K562 (cell line): Measurements from ENCODE around the gene ARID3B. TPM values are rescaled to one million over a fixed set of nuclear protein-coding genes. Genes with fewer than 3 reads are reported as not detected.
A peak's percentile ranks its signal among the peaks of the same experiment; 100 is the strongest.

Source experiments
- BMI1 ChIP-seq: fragments of 150-350 bp; IDR thresholded peaks from 2 replicates; pipeline ENCODE4 v1.6.1; 2014; ENCODE audit warnings: low read length
- CCNT2 ChIP-seq: IDR thresholded peaks from 2 replicates; pipeline ENCODE4 v1.6.1; 2011; ENCODE audit warnings: borderline replicate concordance, low read depth, mild to moderate bottlenecking, moderate library complexity, mixed read lengths, low read length; ENCODE audit not compliant: insufficient read length; ENCODE audit errors: extremely low read depth
- EWSR1 ChIP-seq: fragments of 450-650 bp; IDR thresholded peaks from 2 replicates; pipeline ENCODE4 v1.6.1; 2018; ENCODE audit warnings: borderline replicate concordance, mild to moderate bottlenecking, low read depth, moderate library complexity; ENCODE audit not compliant: partially characterized antibody
- ILF3 ChIP-seq: fragments of 450-650 bp; IDR thresholded peaks from 2 replicates; pipeline ENCODE4 v1.6.1; 2018; ENCODE audit warnings: antibody characterized with exemption, mild to moderate bottlenecking, moderate library complexity, borderline replicate concordance
- IRF1 ChIP-seq: sonication (generic); formaldehyde crosslinking; IDR thresholded peaks from 2 replicates; pipeline ENCODE4 v1.8.0; 2022; ENCODE audit warnings: missing genetic modification reagents, mild to moderate bottlenecking, borderline replicate concordance
- MYBL2 ChIP-seq, 2 experiments: fragments of 450-650 bp in 1 of 2; sonication (generic) in 1 of 2; formaldehyde crosslinking in 1 of 2; IDR thresholded peaks; 2 replicates each; pipeline versions ENCODE4 v1.6.1 to v1.8.1; 2017 to 2022; ENCODE audit warnings: borderline replicate concordance in 1 of 2, inconsistent platforms in 1 of 2, low read depth in 1 of 2, mild to moderate bottlenecking in 1 of 2, missing genetic modification reagents in 1 of 2, moderate library complexity in 1 of 2
- PATZ1 ChIP-seq: fragments of 250-450 bp; sonication (Bioruptor Pico); IDR thresholded peaks from 2 replicates; pipeline ENCODE4 v1.5.0; 2020; ENCODE audit warnings: mild to moderate bottlenecking, borderline replicate concordance
- PHF20 ChIP-seq: fragments of 450-650 bp; IDR thresholded peaks from 2 replicates; pipeline ENCODE4 v1.6.1; 2018; ENCODE audit not compliant: partially characterized antibody
- RUNX1 ChIP-seq: sonication (generic); IDR thresholded peaks from 2 replicates; pipeline ENCODE4 v1.6.1; 2016; ENCODE audit warnings: antibody characterized with exemption, low read depth
- SLC30A9 ChIP-seq: fragments of 250-450 bp; sonication (Bioruptor Pico); IDR thresholded peaks from 2 replicates; pipeline ENCODE4 v1.8.0; 2022; ENCODE audit warnings: mild to moderate bottlenecking, moderate library complexity
- SMARCA4 ChIP-seq: fragments of 450-650 bp; IDR thresholded peaks from 2 replicates; pipeline ENCODE4 v1.6.1; 2016
- TSC22D4 ChIP-seq: fragments of 450-650 bp; IDR thresholded peaks from 2 replicates; pipeline ENCODE4 v1.6.1; 2016; ENCODE audit warnings: missing genetic modification characterization, missing biosample characterization, control low read depth
- ZBTB40 ChIP-seq, 2 experiments: fragments of 450-650 bp in 1 of 2; sonication (generic) in 1 of 2; formaldehyde crosslinking in 1 of 2; IDR thresholded peaks; 2 replicates each; pipeline versions ENCODE4 v1.7.1 to v1.9.0; 2016 to 2022; ENCODE audit warnings: inconsistent platforms in 1 of 2, mild to moderate bottlenecking in 1 of 2, missing genetic modification reagents in 1 of 2
- ZEB2 ChIP-seq: fragments of 450-650 bp; IDR thresholded peaks from 2 replicates; pipeline ENCODE4 v1.6.1; 2016
- ZNF507 ChIP-seq: conservative IDR thresholded peaks from 2 replicates; pipeline ENCODE4 v1.6.1; 2017; ENCODE audit warnings: missing genetic modification characterization, missing compliant biosample characterization
- polyA plus RNA-seq, 8 experiments: library from polyadenylated mRNA; depleted of rRNA in 4 of 8; stranded (reverse) in 5 of 8; unstranded in 3 of 8; fragments of >200 nt; fragmentation: Nextera tagmentation in 2 of 8; fragmentation: Illumina TruSeq in 1 of 8; extraction: Ambion mirVana in 2 of 8; extraction: Trizol in 1 of 8; gene quantifications; 2 replicates each; pipeline versions ENCODE4 v1.2.1 to v1.2.3, GENCODE V29; 2011 to 2014; ENCODE audit warnings: inconsistent platforms in 1 of 8, missing spikeins in 1 of 8
- total RNA-seq, 7 experiments: library from RNA; depleted of rRNA in 6 of 7; stranded (reverse); fragments of >200 nt in 6 of 7; fragmentation: Illumina TruSeq in 2 of 7; extraction: Trizol in 2 of 7; gene quantifications; 2 replicates each; pipeline versions ENCODE4 v1.2.1 to v1.2.3, GENCODE V29; 2011 to 2021; ENCODE audit warnings: low replicate concordance in 1 of 7

The ARID3B gene
- total and polyA plus RNA-seq, 9 of the 15 experiments (the other 6 are each of a cell fraction or from before 2014, with no cell fraction given) = 0.32 to 15.1 (median 7.1) TPM

- TF ChIP-seq CCNT2 (no peak), MYBL2 (IDR thresholded peaks at IDR 0.05; ENCODE audit: low read depth) (no peak), MYBL2 (CRISPR knock-in tag; IDR thresholded peaks at IDR 0.05; ENCODE audit: borderline replicate concordance) (no peak), PATZ1 (CRISPR knock-in tag) (no peak), SLC30A9 (no peak), SMARCA4 (peak; percentile 76), IRF1 (CRISPR knock-in tag) (no peak), ILF3 (no peak), ZBTB40 (IDR thresholded peaks at IDR 0.05) (peak; percentile 57; the same call in 1 of the 2 replicates), ZBTB40 (CRISPR knock-in tag; IDR thresholded peaks at IDR 0.05) (no peak), TSC22D4 (tag) (no peak), ZNF507 (tag) (no peak), ZEB2 (0 out of 2 replicates have a peak, but pooled peaks have one; percentile 37), BMI1 (no peak), EWSR1 (no peak), RUNX1 (no peak), PHF20 (no peak)
These were observed 610 bp downstream of the ARID3B start (continued) for GRCh38 chr15:74541494-74542165.
